Hypothalamus (tissue), 51 donors: ENCODE results near the gene SENP3.
"Not testable (repeated sequence)": the region's sequence is repeated elsewhere in the genome, so short reads cannot be mapped to it uniquely, and the experiment has no call there.

Experiments
- DNase-seq, 51 donors: peaks; one replicate each; lab custom pipeline; 2025; lab: John Stamatoyannopoulos, UW

SENP3 gene

GRCh38 chr17:7590743-7591142 is 29.0 kb downstream of the SENP3 start:
- no peak for DNase-seq

GRCh38 chr17:7591596-7591995 is 29.9 kb downstream of the SENP3 start:
- DNase-seq: no peak

- DNase-seq: no peak
These were observed 30.8 kb downstream of the SENP3 start for GRCh38 chr17:7592422-7593021.

DNA sequence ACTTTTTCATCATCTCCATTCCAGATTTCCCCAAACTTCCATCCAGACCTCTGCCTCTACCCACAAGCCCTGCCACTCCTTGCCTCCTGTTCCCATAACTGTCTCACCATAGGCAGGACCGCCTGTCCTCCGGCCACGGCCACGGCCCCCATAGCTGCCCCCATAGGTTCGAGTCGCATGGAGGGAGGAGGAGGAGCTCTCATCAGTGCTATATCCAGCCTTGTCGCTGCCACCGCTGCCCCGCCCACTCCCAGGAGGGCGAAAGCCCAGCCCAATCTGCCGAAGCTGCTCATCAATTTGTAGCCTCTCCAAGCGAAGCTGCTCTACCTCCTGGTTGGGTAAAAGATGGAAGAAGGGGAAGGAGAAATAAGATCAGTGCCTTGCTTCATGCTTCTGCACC is 31.6 kb downstream of the SENP3 start:
- no peak for DNase-seq

DNA sequence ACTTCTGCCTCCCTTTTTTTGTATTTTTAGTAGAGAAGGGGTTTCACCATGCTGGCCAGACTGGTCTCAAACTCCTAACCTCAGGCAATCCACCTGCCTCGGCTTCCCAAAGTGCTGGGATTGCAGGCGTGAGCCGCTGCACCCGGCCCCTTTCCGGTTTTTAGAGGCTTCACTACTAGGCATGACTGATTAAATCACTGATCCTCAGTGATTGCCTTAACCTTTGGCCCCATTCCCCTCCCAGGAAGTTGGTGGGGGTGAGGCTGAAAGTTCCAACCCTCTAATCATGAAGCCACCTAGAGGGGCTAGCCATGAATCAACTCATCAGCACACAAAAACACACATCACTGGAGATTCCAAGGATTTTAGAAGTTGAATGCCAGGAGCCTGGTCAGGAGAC is 35.8 kb downstream of the SENP3 start:
- not testable (repeated sequence) for DNase-seq

- DNase-seq: no peak
These were observed 44.6 kb downstream of the SENP3 start for GRCh38 chr17:7606280-7606679.

DNA sequence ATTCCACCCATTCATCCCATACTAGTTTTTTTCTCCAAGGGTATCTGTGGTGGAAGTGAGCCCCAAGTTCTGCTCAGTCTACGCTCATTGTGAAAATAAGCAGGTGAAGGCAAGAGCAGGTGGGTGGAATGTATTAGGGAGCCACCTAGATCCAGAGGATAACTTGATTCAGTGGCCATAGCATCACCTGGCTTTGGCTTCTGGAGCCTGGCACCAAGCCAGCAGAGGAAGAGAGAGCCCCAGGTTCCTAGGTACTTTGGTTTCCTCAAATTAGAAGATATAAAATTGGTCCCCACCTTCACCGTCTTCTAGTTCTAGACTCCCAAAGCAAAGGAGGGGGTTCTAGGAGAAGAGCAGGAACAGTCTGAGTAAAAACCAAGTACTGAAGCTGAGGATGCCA is 48.9 kb downstream of the SENP3 start:
- no peak for DNase-seq

DNA sequence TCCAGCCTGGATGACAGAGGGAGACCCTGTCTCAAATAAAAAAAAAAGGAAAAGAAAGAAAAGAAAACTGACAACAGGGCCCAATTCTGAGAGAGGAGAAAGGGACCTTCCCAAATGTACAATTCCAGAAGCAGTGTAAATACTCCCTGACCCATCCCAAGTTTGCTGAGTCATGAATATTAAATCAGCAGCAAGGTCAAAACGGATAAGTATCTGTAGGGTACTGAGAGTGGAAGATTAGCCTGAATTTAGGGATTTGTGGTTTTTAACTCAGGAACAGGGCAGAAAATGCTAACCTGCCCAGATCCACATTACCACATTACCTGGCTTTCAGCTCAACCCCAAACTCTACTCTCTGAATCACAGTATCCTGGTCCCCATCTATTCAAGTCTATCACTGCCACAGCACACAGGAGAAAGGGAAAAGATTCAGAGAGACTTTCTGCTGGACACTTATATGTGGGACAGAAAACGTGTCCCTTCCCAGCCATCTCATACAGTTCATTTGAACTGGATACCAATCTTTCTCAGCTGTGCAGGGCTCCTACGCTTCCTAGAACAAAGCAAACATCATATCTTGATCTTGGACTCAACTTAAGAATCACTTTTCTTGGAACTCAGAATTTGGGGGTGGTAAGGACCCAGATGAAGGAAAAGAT is 50.0 kb downstream of the SENP3 start:
- DNase-seq: no peak

DNA sequence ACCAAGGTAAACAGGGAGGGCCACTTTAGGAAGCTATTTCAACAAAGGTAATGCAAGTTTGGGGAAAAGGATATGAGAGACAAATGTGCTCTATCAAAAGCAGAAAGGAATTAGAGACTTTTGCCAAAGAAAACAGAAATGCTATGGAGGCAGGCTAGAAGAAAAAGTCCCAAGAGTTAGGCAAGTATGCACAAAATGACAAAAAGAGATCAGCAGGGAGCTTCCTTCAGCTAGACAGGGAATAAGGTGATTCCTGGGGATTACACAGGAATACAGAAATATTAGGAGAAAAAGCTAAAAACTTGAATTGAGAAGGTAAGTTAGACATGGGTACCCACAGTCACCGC is 50.5 kb downstream of the SENP3 start:
- DNase-seq: no peak

- no peak for DNase-seq
These were observed 52.2 kb downstream of the SENP3 start for GRCh38 chr17:7613769-7614424.

DNA sequence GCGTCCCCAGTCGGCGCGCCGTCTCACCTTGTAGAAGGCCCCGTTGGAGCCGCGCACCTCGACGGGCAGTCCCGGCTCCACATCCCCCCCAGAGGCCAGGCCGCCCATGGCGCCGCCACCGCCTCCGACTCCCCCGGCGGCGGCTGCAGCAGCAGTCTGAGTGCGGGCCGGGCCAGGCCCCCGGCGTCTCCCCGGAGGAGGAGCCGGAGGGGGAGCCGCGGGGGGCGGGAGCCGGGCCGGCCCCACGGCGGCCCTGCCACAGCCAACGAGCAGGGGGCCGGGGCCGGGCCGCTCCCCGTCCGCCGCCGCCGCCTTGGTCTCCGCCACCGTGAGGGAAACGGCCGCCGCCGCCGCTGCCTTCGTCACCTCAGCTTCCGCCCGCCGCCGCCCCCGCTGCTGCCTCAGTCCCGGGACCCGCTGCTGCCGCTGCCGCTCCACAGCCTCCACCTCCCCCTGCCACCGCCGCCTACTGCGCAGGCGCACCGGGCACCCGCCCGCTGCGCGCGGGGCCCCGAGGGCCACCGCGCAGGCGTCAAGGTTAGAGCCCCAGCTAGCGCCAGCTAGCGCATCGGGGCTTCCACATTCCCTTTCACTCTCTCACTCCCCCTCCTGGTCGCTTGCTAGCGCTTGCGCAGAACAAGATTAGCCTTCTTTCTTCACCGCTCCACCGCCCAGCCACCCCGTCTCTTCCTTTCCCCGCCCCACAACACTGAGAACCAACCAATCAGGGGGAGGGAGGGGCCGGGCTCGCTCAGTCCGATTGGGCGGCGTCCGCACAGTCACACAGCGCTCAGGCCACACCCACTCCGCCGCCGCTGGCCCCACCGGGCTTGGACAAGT is 52.9 kb downstream of the SENP3 start, which contains the start of gene FXR2:
FXR2 (minus strand) TSS at position 473 of the 840 bp plus-strand sequence; CDS start at position 108, 365 bp downstream.
- DNase-seq: peak; percentile 85 to 100 (median 99)

DNA sequence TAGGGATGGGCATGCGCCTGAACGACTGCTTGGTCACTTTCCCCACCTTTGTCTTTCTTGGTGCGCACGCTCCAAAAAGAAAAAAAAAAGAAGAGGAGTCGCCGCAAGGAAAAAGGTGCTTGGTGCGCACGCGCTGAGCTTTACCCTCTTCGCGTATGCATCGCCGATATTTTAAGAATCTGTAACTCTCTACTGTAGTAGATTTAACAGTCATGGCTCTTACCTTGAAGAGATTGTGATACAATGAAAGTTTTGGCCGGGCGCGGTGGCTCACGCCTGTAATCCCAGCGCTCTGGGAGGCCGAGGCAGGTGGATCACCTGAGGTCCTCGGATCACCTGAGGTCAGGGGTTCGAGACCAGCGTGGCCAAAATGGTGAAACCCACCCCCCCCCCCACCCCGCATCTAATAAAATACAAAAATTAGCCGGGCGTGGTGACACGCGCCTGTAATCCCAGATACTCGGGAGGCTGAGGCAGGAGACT is 53.6 kb downstream of the SENP3 start:
- peak in 1 of 51 donors; percentile 20 for DNase-seq

DNA sequence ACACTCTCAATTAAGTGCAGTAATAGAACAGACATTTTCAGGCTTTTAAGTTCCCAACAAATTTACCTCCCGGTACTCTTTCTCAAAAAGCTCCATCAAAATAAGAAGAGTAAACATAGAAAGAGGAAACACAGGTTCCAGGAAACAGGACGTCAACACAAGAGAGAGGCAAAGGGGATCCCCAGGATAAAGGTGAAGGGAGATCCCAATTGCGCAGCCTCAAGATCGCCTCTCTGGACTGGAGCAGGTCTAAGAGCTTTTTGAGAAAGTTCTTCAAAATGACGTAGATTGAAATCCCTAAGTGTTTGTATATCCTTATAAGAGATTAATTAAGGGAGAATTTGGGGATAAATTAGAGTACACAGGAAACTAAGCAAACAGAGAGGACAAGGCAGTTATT is 56.9 kb downstream of the SENP3 start:
- no peak for DNase-seq

- no peak for DNase-seq
These were observed 59.1 kb downstream of the SENP3 start for GRCh38 chr17:7620835-7621234.
